Tibial artery (tissue), 4 donors: ENCODE data around the gene ACOT13.

ENCODE experiments used
- DNase-seq, 2 donors: peaks; one replicate each; pipeline ENCODE4 v3.0.0-alpha.2; 2019
- H3K27ac ChIP-seq, 2 donors: fragments of 200-600 bp; sonication (generic) in 1 of 2; 1 replicate in 1 of 2; 2 replicates in 1 of 2; pipeline ENCODE4 v1.5.1; 2018 to 2019; ENCODE audit warnings: mild to moderate bottlenecking in 1 of 2
- H3K27me3 ChIP-seq, 2 donors: fragments of 200-600 bp; sonication (generic) in 1 of 2; one replicate each; pipeline versions ENCODE4 v1.5.1 to v1.6.0; 2016 to 2019
- H3K36me3 ChIP-seq, 3 donors: fragments of 200-600 bp; sonication (generic) in 2 of 3; one replicate each; pipeline ENCODE4 v1.5.1; 2016 to 2019; ENCODE audit warnings: mild to moderate bottlenecking in 2 of 3
- H3K4me1 ChIP-seq, 4 donors: fragments of 200-600 bp; sonication (generic) in 2 of 4; 1 replicate in 3 of 4; 2 replicates in 1 of 4; pipeline ENCODE4 v1.5.1; 2016 to 2019
- H3K4me3 ChIP-seq, 2 donors: fragments of 200-600 bp; sonication (generic) in 1 of 2; 1 replicate in 1 of 2; 2 replicates in 1 of 2; pipeline ENCODE4 v1.5.1; 2018 to 2019; ENCODE audit warnings: mild to moderate bottlenecking in 2 of 2
- H3K9me3 ChIP-seq, 3 donors: fragments of 200-600 bp; sonication (generic) in 1 of 3; one replicate each; pipeline ENCODE4 v1.5.1; 2016 to 2019
- CTCF ChIP-seq, 2 experiments: fragments of 200-600 bp in 1 of 2; fragments of 450-650 bp in 1 of 2; IDR thresholded peaks; one replicate each; pipeline ENCODE4 v1.5.1; 2017 to 2019; ENCODE audit warnings: antibody characterized with exemption in 2 of 2, mild to moderate bottlenecking in 1 of 2, moderate library complexity in 1 of 2
- intact Hi-C: fragments of 100-400 bp; cut with DNase I; formaldehyde crosslinking; loops from one replicate; pipeline ENCODE4 v1.15.0; 2023; ENCODE audit warnings: low total_unique reads

The ACOT13 gene

GRCh38 chr6:24666641-24667377, at the start of gene ACOT13, which contains the start of gene TDP2:
ACOT13 (plus strand) TSS chr6:24667077; CDS start chr6:24667264, 187 bp downstream.
TDP2 (minus strand) TSS chr6:24666899; CDS start chr6:24666862, 37 bp downstream.
- Histone ChIP-seq H3K27me3 (no peaks in the 10 kb centered on the region), H3K36me3 (peaks cover 14 to 21% (median 16%) of the 10 kb centered on the region in 3 donors), H3K4me3 (peak within 1 kb of the TSS; percentile 74 to 81), H3K9me3 (no peaks in the 10 kb centered on the region), H3K27ac (peak within 1 kb of the TSS; percentile 85 to 86), H3K4me1 (peaks cover 0 to 40% (median 25%) of the 10 kb centered on the region in 4 donors)
- peak; percentile 92 to 98 for DNase-seq
- intact Hi-C loops: loop anchor here (10.0 kb wide), 1 partner anchor 48 kb away; the partner anchor contains the start of gene C6orf62
- peak; percentile 59 to 62 for TF ChIP-seq CTCF (IDR thresholded peaks at IDR 0.05)

- Histone ChIP-seq H3K27ac (no peak overlapping the region), H3K27me3 (no peaks in the 10 kb centered on the region), H3K4me1 (no peaks in the 10 kb centered on the region), H3K9me3 (no peaks in the 10 kb centered on the region), H3K36me3 (no peaks in the 10 kb centered on the region), H3K4me3 (no peak overlapping the region)
- DNase-seq: no peak
- no peak for TF ChIP-seq CTCF (IDR thresholded peaks at IDR 0.05)
- intact Hi-C loops: no loop called here
These were observed 47.2 kb upstream of the ACOT13 start for GRCh38 chr6:24619661-24620060.

GRCh38 chr6:24620637-24621036, 46.2 kb upstream of the ACOT13 start:
- intact Hi-C loops: no loop called here
- H3K9me3 ChIP-seq: no peaks in the 10 kb centered on the region
- no peaks in the 10 kb centered on the region for H3K36me3 ChIP-seq
- no peak overlapping the region for H3K4me3 ChIP-seq
- H3K27me3 ChIP-seq: no peaks in the 10 kb centered on the region
- no peak for TF ChIP-seq CTCF (IDR thresholded peaks at IDR 0.05)
- no peak for DNase-seq
- H3K27ac ChIP-seq: no peak overlapping the region
- no peaks in the 10 kb centered on the region for H3K4me1 ChIP-seq

- Histone ChIP-seq H3K4me1 (no peaks in the 10 kb centered on the region), H3K27me3 (no peaks in the 10 kb centered on the region), H3K9me3 (no peaks in the 10 kb centered on the region), H3K4me3 (no peak overlapping the region), H3K36me3 (no peaks in the 10 kb centered on the region), H3K27ac (no peak overlapping the region)
- DNase-seq: no peak
- intact Hi-C loops: no loop called here
- TF ChIP-seq CTCF (IDR thresholded peaks at IDR 0.05): no peak
These were observed 45.1 kb upstream of the ACOT13 start for GRCh38 chr6:24621626-24622289.

- intact Hi-C loops: no loop called here
- DNase-seq: no peak
- no peak for TF ChIP-seq CTCF (IDR thresholded peaks at IDR 0.05)
- Histone ChIP-seq H3K27ac (no peak overlapping the region), H3K4me3 (no peak overlapping the region), H3K36me3 (no peaks in the 10 kb centered on the region), H3K9me3 (peaks cover 0 to 6% (median 0%) of the 10 kb centered on the region in 3 donors), H3K4me1 (no peaks in the 10 kb centered on the region), H3K27me3 (no peaks in the 10 kb centered on the region)
These were observed 35.9 kb upstream of the ACOT13 start for GRCh38 chr6:24630856-24631505.
